ENCODE data around the gene HDAC1. TPM values are rescaled to one million over a fixed set of nuclear protein-coding genes. Genes with fewer than 3 reads are reported as not detected.

Gene HDAC1
- polyA plus RNA-seq (2012; ENCODE audit: insufficient read length, low read depth): 65.8 TPM

DNA sequence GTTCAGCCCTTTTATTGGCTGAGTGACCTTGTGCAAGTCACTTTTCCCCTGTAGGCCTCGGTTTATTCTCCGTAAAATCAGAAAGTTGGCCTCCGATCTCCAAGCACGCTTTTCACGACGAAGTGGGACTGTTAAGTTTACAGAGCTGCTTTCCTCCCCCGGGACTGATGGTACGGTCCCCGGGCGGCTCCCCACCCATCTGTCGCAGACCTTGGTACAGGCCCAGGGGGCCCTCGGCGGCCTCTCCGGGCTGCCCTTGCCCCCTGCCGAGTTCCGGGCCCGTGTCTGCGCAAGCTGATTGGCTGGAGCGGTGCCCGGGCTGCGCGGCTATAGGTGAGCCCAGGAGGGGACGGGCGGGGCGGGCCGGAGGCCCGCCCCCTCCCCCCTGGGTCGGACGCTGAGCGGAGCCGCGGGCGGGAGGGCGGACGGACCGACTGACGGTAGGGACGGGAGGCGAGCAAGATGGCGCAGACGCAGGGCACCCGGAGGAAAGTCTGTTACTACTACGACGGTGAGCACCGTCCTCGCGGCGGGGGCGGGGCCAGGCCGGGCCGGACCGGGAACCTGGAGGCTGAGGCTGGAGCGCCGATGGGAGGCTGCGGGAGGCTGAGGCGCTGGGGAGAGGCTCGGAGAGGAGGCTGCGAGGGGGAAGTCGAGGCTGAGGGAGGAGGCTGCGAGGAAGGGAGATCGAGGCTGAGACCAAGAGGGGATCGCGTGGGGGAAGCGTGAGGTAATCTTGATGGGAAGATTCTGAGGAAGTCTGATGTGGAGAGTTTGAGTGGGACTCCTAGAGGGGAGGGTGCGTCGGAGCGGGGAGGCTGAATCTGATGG is at the start of gene HDAC1:
Gene HDAC1, plus strand, starts transcription at position 376 of the 831 bp plus-strand sequence. Its CDS starts 87 bp downstream, at position 463.
- TF ChIP-seq POLR2AphosphoS5 (IDR thresholded peaks at IDR 0.05; ENCODE audit: low read depth, low read length) (peak; percentile 52; the same call in 1 of the 2 replicates), SIN3A (IDR thresholded peaks at IDR 0.05; ENCODE audit: borderline replicate concordance, insufficient read depth, low read length) (no peak)

- TF ChIP-seq, protein P1, sequence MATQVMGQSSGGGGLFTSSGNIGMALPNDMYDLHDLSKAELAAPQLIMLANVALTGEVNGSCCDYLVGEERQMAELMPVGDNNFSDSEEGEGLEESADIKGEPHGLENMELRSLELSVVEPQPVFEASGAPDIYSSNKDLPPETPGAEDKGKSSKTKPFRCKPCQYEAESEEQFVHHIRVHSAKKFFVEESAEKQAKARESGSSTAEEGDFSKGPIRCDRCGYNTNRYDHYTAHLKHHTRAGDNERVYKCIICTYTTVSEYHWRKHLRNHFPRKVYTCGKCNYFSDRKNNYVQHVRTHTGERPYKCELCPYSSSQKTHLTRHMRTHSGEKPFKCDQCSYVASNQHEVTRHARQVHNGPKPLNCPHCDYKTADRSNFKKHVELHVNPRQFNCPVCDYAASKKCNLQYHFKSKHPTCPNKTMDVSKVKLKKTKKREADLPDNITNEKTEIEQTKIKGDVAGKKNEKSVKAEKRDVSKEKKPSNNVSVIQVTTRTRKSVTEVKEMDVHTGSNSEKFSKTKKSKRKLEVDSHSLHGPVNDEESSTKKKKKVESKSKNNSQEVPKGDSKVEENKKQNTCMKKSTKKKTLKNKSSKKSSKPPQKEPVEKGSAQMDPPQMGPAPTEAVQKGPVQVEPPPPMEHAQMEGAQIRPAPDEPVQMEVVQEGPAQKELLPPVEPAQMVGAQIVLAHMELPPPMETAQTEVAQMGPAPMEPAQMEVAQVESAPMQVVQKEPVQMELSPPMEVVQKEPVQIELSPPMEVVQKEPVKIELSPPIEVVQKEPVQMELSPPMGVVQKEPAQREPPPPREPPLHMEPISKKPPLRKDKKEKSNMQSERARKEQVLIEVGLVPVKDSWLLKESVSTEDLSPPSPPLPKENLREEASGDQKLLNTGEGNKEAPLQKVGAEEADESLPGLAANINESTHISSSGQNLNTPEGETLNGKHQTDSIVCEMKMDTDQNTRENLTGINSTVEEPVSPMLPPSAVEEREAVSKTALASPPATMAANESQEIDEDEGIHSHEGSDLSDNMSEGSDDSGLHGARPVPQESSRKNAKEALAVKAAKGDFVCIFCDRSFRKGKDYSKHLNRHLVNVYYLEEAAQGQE (IDR thresholded peaks at IDR 0.05; ENCODE audit: insufficient read depth in 1 of 2, low read depth in 2 of 2, low read length in 2 of 2): no peak
- TF ChIP-seq SIN3A (IDR thresholded peaks at IDR 0.05; ENCODE audit: borderline replicate concordance, insufficient read depth, low read length) (no peak), FOXP2 (optimal IDR thresholded peaks at IDR 0.05; ENCODE audit: borderline replicate concordance, extremely low read depth, extremely low read length, insufficient read depth) (no peak), TAF1 (IDR thresholded peaks at IDR 0.05; ENCODE audit: borderline replicate concordance, insufficient read depth, low read length) (no peak), POLR2AphosphoS5 (IDR thresholded peaks at IDR 0.05; ENCODE audit: low read depth, low read length) (no peak)
Measured at GRCh38 chr1:32242341-32242851, 49.5 kb upstream of the HDAC1 start.

DNA sequence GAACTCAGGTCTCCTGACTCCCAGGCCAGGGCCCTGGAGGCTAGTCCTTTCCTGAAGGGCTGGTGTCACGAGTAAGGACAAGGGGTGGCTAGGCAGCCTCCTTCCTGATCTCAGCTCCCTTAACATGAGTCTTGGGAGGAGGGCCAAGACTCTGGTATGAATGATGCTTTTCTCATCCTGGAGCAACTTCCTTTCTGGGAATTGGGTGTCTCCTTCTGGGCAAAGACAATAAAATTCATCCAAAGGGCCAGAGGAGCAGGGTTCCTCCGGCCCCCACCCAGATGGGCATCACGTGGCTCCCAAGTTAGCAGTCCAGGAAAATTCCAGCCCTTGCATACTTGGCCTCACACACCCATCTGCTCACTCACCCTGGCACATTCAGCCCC is 45.0 kb upstream of the HDAC1 start, which contains the start of gene FAM167B:
Gene FAM167B, plus strand, starts transcription at position 335 of the 386 bp plus-strand sequence. CDS start 200 bp downstream, outside the sequence.
- TF ChIP-seq SIN3A (IDR thresholded peaks at IDR 0.05; ENCODE audit: borderline replicate concordance, insufficient read depth, low read length): no peak
- TF ChIP-seq POLR2AphosphoS5 (IDR thresholded peaks at IDR 0.05; ENCODE audit: low read depth, low read length): no peak
- TF ChIP-seq FOXP2 (optimal IDR thresholded peaks at IDR 0.05; ENCODE audit: borderline replicate concordance, extremely low read depth, extremely low read length, insufficient read depth): no peak
- TF ChIP-seq TAF1 (IDR thresholded peaks at IDR 0.05; ENCODE audit: borderline replicate concordance, insufficient read depth, low read length): no peak
- TF ChIP-seq, protein P1 (IDR thresholded peaks at IDR 0.05; ENCODE audit: insufficient read depth in 1 of 2, low read depth in 2 of 2, low read length in 2 of 2): no peak

DNA sequence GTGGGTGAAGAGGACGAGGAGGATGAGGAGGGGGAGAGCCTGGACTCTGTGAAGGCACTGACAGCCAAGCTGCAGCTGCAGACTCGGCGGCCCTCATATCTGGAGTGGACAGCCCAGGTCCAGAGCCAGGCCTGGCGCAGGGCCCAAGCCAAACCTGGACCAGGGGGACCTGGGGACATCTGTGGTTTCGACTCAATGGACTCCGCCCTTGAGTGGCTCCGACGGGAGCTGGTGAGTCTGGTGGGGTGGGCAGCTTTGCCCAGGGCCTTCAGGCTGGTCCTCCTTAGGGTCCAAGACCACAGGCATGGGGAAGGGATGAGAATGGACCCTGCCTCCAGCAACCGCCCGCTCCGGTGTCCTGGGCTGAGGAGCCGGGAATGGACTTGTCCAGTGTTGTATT is 44.4 kb upstream of the HDAC1 start:
- TF ChIP-seq SIN3A (IDR thresholded peaks at IDR 0.05; ENCODE audit: borderline replicate concordance, insufficient read depth, low read length) (no peak), TAF1 (IDR thresholded peaks at IDR 0.05; ENCODE audit: borderline replicate concordance, insufficient read depth, low read length) (no peak), POLR2AphosphoS5 (IDR thresholded peaks at IDR 0.05; ENCODE audit: low read depth, low read length) (no peak), FOXP2 (optimal IDR thresholded peaks at IDR 0.05; ENCODE audit: borderline replicate concordance, extremely low read depth, extremely low read length, insufficient read depth) (no peak)
- TF ChIP-seq, protein P1 (IDR thresholded peaks at IDR 0.05; ENCODE audit: insufficient read depth in 1 of 2, low read depth in 2 of 2, low read length in 2 of 2): no peak

DNA sequence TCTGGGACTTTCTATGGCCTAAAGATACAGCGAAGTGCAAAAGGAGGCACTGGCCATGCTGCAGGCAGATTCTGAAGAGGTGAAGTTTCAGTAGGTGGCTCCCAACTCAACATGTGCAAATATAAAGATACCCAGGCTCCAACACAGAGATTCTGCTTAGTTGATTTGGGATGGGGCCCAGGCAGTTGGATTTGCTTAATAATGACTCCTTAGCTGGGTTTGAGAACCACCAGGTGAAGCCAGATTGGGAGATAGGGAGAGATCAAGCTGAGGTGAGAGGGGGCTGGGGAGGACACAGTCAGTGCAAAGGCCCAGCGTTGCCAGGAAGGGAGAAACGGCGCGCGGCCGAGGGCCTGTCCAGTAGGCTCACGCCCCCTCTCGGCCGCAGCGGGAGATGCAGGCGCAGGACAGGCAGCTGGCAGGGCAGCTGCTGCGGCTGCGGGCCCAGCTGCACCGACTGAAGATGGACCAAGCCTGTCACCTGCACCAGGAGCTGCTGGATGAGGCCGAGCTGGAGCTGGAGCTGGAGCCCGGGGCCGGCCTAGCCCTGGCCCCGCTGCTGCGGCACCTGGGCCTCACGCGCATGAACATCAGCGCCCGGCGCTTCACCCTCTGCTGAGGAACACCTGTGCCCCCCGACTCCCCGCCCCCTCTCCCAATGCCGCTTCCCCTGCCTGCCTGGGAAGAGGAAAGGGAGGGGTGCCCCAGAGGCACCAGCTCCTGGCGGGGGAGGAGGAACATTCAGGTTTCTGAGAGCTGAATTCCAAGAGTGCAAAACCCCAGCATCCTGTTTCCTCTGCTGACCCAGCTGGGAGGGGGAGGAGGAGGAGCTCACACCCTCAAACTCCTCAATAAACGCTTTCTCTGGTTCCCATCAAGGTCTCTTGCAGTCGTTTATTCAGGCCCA is 43.6 kb upstream of the HDAC1 start:
- TF ChIP-seq FOXP2 (optimal IDR thresholded peaks at IDR 0.05; ENCODE audit: borderline replicate concordance, extremely low read depth, extremely low read length, insufficient read depth) (peak; percentile 82), SIN3A (IDR thresholded peaks at IDR 0.05; ENCODE audit: borderline replicate concordance, insufficient read depth, low read length) (0 out of 2 replicates have a peak, but pooled peaks have one; percentile 27), TAF1 (IDR thresholded peaks at IDR 0.05; ENCODE audit: borderline replicate concordance, insufficient read depth, low read length) (no peak), POLR2AphosphoS5 (IDR thresholded peaks at IDR 0.05; ENCODE audit: low read depth, low read length) (no peak)
- TF ChIP-seq, protein P1 (IDR thresholded peaks at IDR 0.05; ENCODE audit: insufficient read depth in 1 of 2, low read depth in 2 of 2, low read length in 2 of 2): no peak

All from PFSK-1 (cell line).